ENCODE data around the gene NHLRC1.

Gene NHLRC1

DNA sequence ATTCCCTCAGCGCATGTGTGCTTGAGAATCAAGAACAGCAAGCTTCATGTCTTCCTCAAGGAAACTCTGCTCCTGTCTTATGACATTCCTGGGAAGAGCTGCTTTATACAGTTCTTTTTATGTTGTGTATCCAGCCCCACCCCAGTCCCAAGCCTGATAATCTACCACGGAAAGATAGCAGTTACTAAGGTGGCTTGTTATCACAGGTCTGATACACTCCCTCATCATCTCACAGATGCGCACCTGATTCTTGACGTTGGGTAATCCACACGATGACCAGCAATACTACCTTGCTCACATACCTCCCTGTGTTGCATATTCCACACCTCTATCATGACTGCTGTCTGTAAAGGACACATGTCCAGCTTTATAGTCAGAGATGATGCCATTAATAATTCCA lies 3.2 kb downstream of the NHLRC1 start:
- DNase-seq (ENCODE audit: low read depth) = no peak
- no peak for TF ChIP-seq CTCF (IDR thresholded peaks at IDR 0.05; ENCODE audit: low read depth, low read length, missing control alignments)
- H3K4me3 ChIP-seq (ENCODE audit: low read depth, low read length) = no peak overlapping the region

GRCh38 chr6:18118330-18118729 lies 4.1 kb downstream of the NHLRC1 start:
- no peak overlapping the region for H3K4me3 ChIP-seq (ENCODE audit: low read depth, low read length)
- DNase-seq (ENCODE audit: low read depth) = no peak
- TF ChIP-seq CTCF (IDR thresholded peaks at IDR 0.05; ENCODE audit: low read depth, low read length, missing control alignments) = no peak

DNA sequence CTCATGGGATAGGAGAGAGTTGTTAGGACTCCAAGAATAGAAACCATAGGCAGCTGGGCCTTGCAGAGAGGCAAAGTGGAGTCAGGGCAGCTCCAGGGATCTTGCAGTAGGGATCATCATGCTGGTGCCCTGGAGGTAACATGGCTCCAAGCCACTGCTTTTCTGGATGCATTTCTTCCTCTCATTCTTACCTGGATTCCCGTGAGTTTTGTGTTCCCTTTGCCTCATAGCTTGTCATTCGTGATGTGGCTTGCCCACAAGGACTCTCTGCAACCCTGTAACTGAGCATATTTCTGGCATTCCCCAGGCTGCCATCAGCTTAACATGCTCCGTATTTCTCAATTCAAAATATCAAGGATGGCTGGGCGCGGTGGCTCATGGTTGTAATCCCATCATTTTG lies 5.3 kb downstream of the NHLRC1 start:
- TF ChIP-seq CTCF (IDR thresholded peaks at IDR 0.05; ENCODE audit: low read depth, low read length, missing control alignments) = no peak
- no peak for DNase-seq (ENCODE audit: low read depth)
- H3K4me3 ChIP-seq (ENCODE audit: low read depth, low read length) = no peak overlapping the region

DNA sequence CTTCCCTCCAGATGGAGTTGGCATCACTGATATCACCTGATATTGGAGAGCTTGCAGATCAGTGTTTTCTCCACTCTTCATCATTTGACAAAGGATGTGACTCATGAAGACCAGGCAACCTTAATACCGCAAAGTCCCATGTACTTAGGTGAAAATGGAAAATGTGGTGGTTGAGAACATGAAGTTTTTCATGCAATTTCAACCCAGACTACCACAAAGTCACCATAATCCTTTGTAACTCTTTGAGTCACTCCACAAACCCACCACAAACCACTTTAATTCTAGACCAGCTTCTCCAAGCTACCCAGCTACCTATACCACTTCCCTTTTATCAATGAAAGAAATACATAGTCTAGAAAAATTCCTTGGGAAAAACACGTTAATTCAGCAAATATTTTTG lies 7.1 kb downstream of the NHLRC1 start:
- no peak for DNase-seq (ENCODE audit: low read depth)
- no peak for TF ChIP-seq CTCF (IDR thresholded peaks at IDR 0.05; ENCODE audit: low read depth, low read length, missing control alignments)
- H3K4me3 ChIP-seq (ENCODE audit: low read depth, low read length) = no peak overlapping the region

GRCh38 chr6:18110162-18110561 lies 12.3 kb downstream of the NHLRC1 start:
- no peak overlapping the region for H3K4me3 ChIP-seq (ENCODE audit: low read depth, low read length)
- no peak for TF ChIP-seq CTCF (IDR thresholded peaks at IDR 0.05; ENCODE audit: low read depth, low read length, missing control alignments)

DNA sequence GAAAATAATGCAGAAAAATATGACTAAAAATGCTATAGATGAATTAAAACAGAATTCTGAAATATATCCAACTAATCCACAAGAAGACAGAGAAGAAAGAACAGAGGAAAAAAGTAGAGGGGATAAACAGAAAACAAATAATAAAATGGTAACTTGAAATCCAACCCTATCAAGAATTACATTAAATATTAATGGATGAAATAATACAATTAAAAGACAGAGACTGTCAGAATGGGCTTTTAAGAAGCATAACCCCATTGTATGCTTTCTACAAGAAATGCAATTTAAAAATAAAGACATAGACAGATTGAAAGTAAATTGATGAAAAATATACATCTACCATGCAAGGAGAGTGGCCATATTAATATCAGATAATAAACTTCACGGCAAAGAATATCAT lies 15.4 kb downstream of the NHLRC1 start:
- no peak for TF ChIP-seq CTCF (IDR thresholded peaks at IDR 0.05; ENCODE audit: low read depth, low read length, missing control alignments)
- no peak for DNase-seq (ENCODE audit: low read depth)
- no peak overlapping the region for H3K4me3 ChIP-seq (ENCODE audit: low read depth, low read length)

More at GRCh38 chr6:18110162-18110561, 12.3 kb downstream of the NHLRC1 start:
- no peak for DNase-seq (ENCODE audit: low read depth)

DNA sequence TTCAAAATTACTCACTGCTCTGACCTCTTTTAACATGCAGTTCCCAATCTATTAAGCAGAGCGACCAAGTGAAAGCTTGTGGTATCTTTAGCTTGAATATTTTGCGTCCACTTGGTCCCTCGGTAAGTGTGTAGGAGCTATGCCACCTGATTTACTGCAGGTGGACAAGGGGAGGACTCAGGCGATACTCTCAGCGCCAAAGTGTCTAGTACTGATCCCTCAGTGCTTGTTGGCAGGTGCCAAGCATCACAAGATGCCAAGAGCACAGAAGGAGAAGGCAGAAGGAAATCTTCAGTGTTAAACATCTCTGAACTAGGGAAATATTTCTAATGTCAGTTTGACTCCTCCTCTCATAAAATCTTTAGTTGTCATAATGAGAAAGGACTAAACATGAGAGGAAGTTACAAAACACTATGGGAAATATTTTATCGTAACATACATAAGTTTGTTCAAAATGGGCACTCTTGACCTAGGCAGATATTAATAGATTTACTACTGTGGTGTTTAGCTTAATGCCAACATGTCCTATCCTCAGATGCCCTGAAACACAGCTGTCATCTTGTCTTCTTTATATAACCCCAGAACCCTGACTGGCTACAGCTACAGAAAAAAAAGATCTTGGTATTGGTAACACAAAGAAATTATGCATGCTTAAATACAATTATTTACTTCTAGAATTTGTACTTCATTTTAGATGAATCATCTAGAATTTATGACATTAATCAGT lies 19.5 kb downstream of the NHLRC1 start:
- no peak for DNase-seq (ENCODE audit: low read depth)
- TF ChIP-seq CTCF (IDR thresholded peaks at IDR 0.05; ENCODE audit: low read depth, low read length, missing control alignments) = no peak
- no peak overlapping the region for H3K4me3 ChIP-seq (ENCODE audit: low read depth, low read length)

Data from GM12864 (cell line).